Prostate gland (tissue), 2 donors: ENCODE data around the gene TAGAP. TPM values are rescaled to one million over a fixed set of nuclear protein-coding genes. Genes with fewer than 3 reads are reported as not detected.

Experiments
- DNase-seq: peaks from one replicate; pipeline ENCODE4 v3.0.0-alpha.2; 2019; ENCODE audit warnings: low spot score
- H3K27ac ChIP-seq, 2 donors: fragments of 200-600 bp; sonication (generic); 2 replicates each; pipeline ENCODE4 v1.5.1; 2017 to 2019
- H3K27me3 ChIP-seq: fragments of 200-600 bp; sonication (generic); replicated peaks from 2 replicates; pipeline ENCODE4 v1.5.1; 2019; ENCODE audit not compliant: insufficient read depth
- H3K36me3 ChIP-seq, 2 donors: fragments of 200-600 bp; sonication (generic); 1 replicate in 1 of 2; 2 replicates in 1 of 2; pipeline versions ENCODE4 v1.5.1 to v1.8.1; 2017 to 2019
- H3K4me1 ChIP-seq: fragments of 200-600 bp; sonication (generic); replicated peaks from 2 replicates; pipeline ENCODE4 v1.5.1; 2019
- H3K4me3 ChIP-seq, 2 donors: fragments of 200-600 bp; sonication (generic); 2 replicates each; pipeline ENCODE4 v1.5.1; 2017 to 2019
- H3K9me3 ChIP-seq: fragments of 200-600 bp; sonication (generic); 2 replicates; pipeline ENCODE4 v1.5.1; 2017
- CTCF ChIP-seq, 4 experiments: fragments of 200-600 bp in 2 of 4; fragments of 450-650 bp in 2 of 4; sonication (generic) in 2 of 4; IDR thresholded peaks; 1 replicate in 3 of 4; 2 replicates in 1 of 4; pipeline ENCODE4 v1.5.1; 2016 to 2019; ENCODE audit warnings: antibody characterized with exemption in 4 of 4, mild to moderate bottlenecking in 2 of 4, moderate library complexity in 2 of 4
- POLR2A ChIP-seq: fragments of 450-650 bp; IDR thresholded peaks from one replicate; pipeline ENCODE4 v1.6.1; 2016; ENCODE audit warnings: antibody characterized with exemption, mild to moderate bottlenecking
- POLR2AphosphoS5 ChIP-seq: sonication (generic); formaldehyde crosslinking; IDR thresholded peaks from one replicate; pipeline ENCODE4 v1.6.1; 2017; ENCODE audit warnings: antibody characterized with exemption
- WGBS: methylation state at CpG from one replicate; pipeline ENCODE4 v1.1.5; 2018; 5-methylcytosine and 5-hydroxymethylcytosine counted together
- intact Hi-C: fragments of 100-400 bp; cut with DNase I; formaldehyde crosslinking; loops from one replicate; pipeline ENCODE4 v1.14.2; 2022
- total RNA-seq, 2 donors: library from RNA; depleted of rRNA; stranded (reverse); fragments of >200 nt; gene quantifications; one replicate each; pipeline ENCODE4 v1.1.0, GENCODE V29; 2016

The TAGAP gene
- total RNA-seq, 2 donors from 2014 or later, result 2.6 to 4.8 TPM

- H3K36me3 ChIP-seq, result no peaks in the 10 kb centered on the region
- no peak for TF ChIP-seq POLR2AphosphoS5
- no peak for TF ChIP-seq POLR2A
- TF ChIP-seq CTCF (IDR thresholded peaks at IDR 0.05), result no peak
- DNase-seq, result no peak
- no peak overlapping the region for H3K4me3 ChIP-seq
- intact Hi-C loops, result loop anchor here (10.0 kb wide), 1 partner anchor 100 kb away; no protein-coding TSS in a partner anchor
- H3K27ac ChIP-seq, result no peak overlapping the region
- WGBS, result 65% methylated on average over 3 of the region's 3 CpGs
- no peaks in the 10 kb centered on the region for H3K27me3 ChIP-seq
- H3K9me3 ChIP-seq, result no peaks in the 10 kb centered on the region
- H3K4me1 ChIP-seq, result no peaks in the 10 kb centered on the region
Measured at GRCh38 chr6:159004592-159004991, 40.2 kb downstream of the TAGAP start.

- TF ChIP-seq POLR2AphosphoS5 (no peak), POLR2A (no peak), CTCF (IDR thresholded peaks at IDR 0.05) (no peak)
- Histone ChIP-seq H3K27me3 (no peaks in the 10 kb centered on the region), H3K27ac (no peak overlapping the region), H3K9me3 (no peaks in the 10 kb centered on the region), H3K4me3 (no peak overlapping the region), H3K4me1 (no peaks in the 10 kb centered on the region), H3K36me3 (no peaks in the 10 kb centered on the region)
- intact Hi-C loops, result loop anchor here (10.0 kb wide), 1 partner anchor 102 kb away; no protein-coding TSS in a partner anchor
- no peak for DNase-seq
- 93% methylated on average over 12 of the region's 12 CpGs for WGBS
Measured at GRCh38 chr6:159002432-159003155, 42.2 kb downstream of the TAGAP start.

- TF ChIP-seq POLR2A (peak; percentile 63), CTCF (IDR thresholded peaks at IDR 0.05) (peak in 3 of 4 experiments; percentile 27 to 51 (median 40)), POLR2AphosphoS5 (peak; percentile 96)
- under 1% methylated on average over 32 of the region's 50 CpGs for WGBS
Measured at GRCh38 chr6:158999666-159000403, 45.0 kb downstream of the TAGAP start, which contains the start of gene RSPH3. RSPH3 (minus strand) TSS chr6:159000202; CDS start chr6:158999550, 652 bp downstream.

GRCh38 chr6:158999154-158999665 is 45.6 kb downstream of the TAGAP start:
- WGBS, result 1% methylated on average over 24 of the region's 24 CpGs
- Histone ChIP-seq H3K27me3 (no peaks in the 10 kb centered on the region), H3K4me1 (no peaks in the 10 kb centered on the region), H3K36me3 (no peaks in the 10 kb centered on the region), H3K27ac (peak overlapping the region; percentile 81 to 90), H3K9me3 (no peaks in the 10 kb centered on the region), H3K4me3 (peak overlapping the region; percentile 59 to 77)
- intact Hi-C loops, result no loop called here
- DNase-seq, result no peak
- TF ChIP-seq CTCF (IDR thresholded peaks at IDR 0.05) (no peak), POLR2AphosphoS5 (no peak), POLR2A (no peak)

More at GRCh38 chr6:158999666-159000403, 45.0 kb downstream of the TAGAP start, which contains the start of gene RSPH3:
- Histone ChIP-seq H3K27ac (peak within 1 kb of the TSS; percentile 81 to 90), H3K27me3 (no peaks in the 10 kb centered on the region), H3K4me1 (no peaks in the 10 kb centered on the region), H3K9me3 (no peaks in the 10 kb centered on the region), H3K36me3 (no peaks in the 10 kb centered on the region), H3K4me3 (peak within 1 kb of the TSS; percentile 59 to 77)
- intact Hi-C loops, result loop anchor here (10.0 kb wide), 1 partner anchor 105 kb away; no protein-coding TSS in a partner anchor
- DNase-seq, result peak; percentile 96
